Neural progenitor cell (in vitro differentiated cells): ENCODE results near the gene SLC35E1. TPM values are rescaled to one million over a fixed set of nuclear protein-coding genes. Genes with fewer than 3 reads are reported as not detected.

Experiments
- DNase-seq: peaks from one replicate; pipeline ENCODE4 v3.0.0-alpha.2; 2016; ENCODE audit warnings: low spot score
- H2AFZ ChIP-seq: fragments of 200-600 bp; sonication (generic); replicated peaks from 2 replicates; pipeline ENCODE4 v1.6.1; 2016; ENCODE audit warnings: antibody characterized with exemption
- H3F3A ChIP-seq: fragments of 200-600 bp; sonication (generic); 2 replicates; pipeline ENCODE4 v1.6.1; 2016; ENCODE audit warnings: antibody characterized with exemption, low read depth
- H3K27ac ChIP-seq: fragments of 200-600 bp; sonication (generic); 2 replicates; pipeline ENCODE4 v1.5.1; 2016; ENCODE audit warnings: mild to moderate bottlenecking
- H3K27me3 ChIP-seq: fragments of 200-600 bp; sonication (generic); 2 replicates; pipeline ENCODE4 v1.6.1; 2016; ENCODE audit warnings: mild to moderate bottlenecking, moderate library complexity
- H3K36me3 ChIP-seq: fragments of 200-600 bp; sonication (generic); 2 replicates; pipeline ENCODE4 v1.5.1; 2016
- H3K4me1 ChIP-seq: fragments of 200-600 bp; sonication (generic); 2 replicates; pipeline ENCODE4 v1.6.1; 2016; ENCODE audit warnings: mixed run types
- H3K4me2 ChIP-seq: fragments of 200-600 bp; sonication (generic); 2 replicates; pipeline ENCODE4 v1.6.1; 2016
- H3K4me3 ChIP-seq: fragments of 200-600 bp; sonication (generic); 2 replicates; pipeline ENCODE4 v1.5.1; 2016
- H3K79me2 ChIP-seq: fragments of 200-600 bp; sonication (generic); 2 replicates; pipeline ENCODE4 v1.6.1; 2016; ENCODE audit warnings: low read depth
- H3K9ac ChIP-seq: fragments of 200-600 bp; sonication (generic); 2 replicates; pipeline ENCODE4 v1.6.1; 2016
- H3K9me3 ChIP-seq: fragments of 200-600 bp; sonication (generic); 2 replicates; pipeline ENCODE4 v1.5.1; 2016; ENCODE audit warnings: low read depth
- H4K20me1 ChIP-seq: fragments of 200-600 bp; sonication (generic); 2 replicates; pipeline ENCODE4 v1.6.1; 2016; ENCODE audit warnings: low read depth
- H3K27ac Mint-ChIP-seq: 3 replicates; pipeline ENCODE4 v1.8.0; 2021; ENCODE audit warnings: mixed read lengths
- H3K27me3 Mint-ChIP-seq: 2 replicates; pipeline ENCODE4 v1.8.0; 2022; ENCODE audit warnings: low read depth, mild to moderate bottlenecking, inconsistent platforms, moderate library complexity, mixed read lengths; ENCODE audit not compliant: insufficient read depth
- H3K36me3 Mint-ChIP-seq: 3 replicates; pipeline ENCODE4 v1.8.0; 2021; ENCODE audit warnings: mixed read lengths
- H3K4me1 Mint-ChIP-seq: 3 replicates; pipeline ENCODE4 v1.8.0; 2021; ENCODE audit warnings: mixed read lengths
- H3K4me3 Mint-ChIP-seq: 3 replicates; pipeline ENCODE4 v1.8.0; 2021; ENCODE audit warnings: mild to moderate bottlenecking, moderate library complexity, mixed read lengths
- H3K9me3 Mint-ChIP-seq: 3 replicates; pipeline ENCODE4 v1.8.0; 2020; ENCODE audit warnings: mixed read lengths
- CTCF ChIP-seq: fragments of 200-600 bp; sonication (generic); IDR thresholded peaks from 2 replicates; pipeline ENCODE4 v1.5.1; 2017; ENCODE audit warnings: antibody characterized with exemption, mild to moderate bottlenecking
- EZH2 ChIP-seq: fragments of 200-600 bp; sonication (generic); IDR thresholded peaks from 2 replicates; pipeline ENCODE4 v1.6.1; 2017; ENCODE audit warnings: antibody characterized with exemption, mild to moderate bottlenecking, moderate library complexity
- EZH2phosphoT487 ChIP-seq: fragments of 200-600 bp; sonication (generic); IDR thresholded peaks from 2 replicates; pipeline ENCODE4 v1.6.1; 2017; ENCODE audit warnings: antibody characterized with exemption
- total RNA-seq: library from RNA; depleted of rRNA; stranded (reverse); fragments of >200 nt; gene quantifications from 2 replicates; pipeline ENCODE4 v1.2.3, GENCODE V29; 2015; ENCODE audit warnings: low replicate concordance

Gene SLC35E1
- total RNA-seq, 1 donor from 2014 or later, result 16.4 TPM

- Histone ChIP-seq H3K36me3 (no peaks in the 10 kb centered on the region), H3K4me3 (no peak overlapping the region), H3K79me2 (peaks cover 100% of the 10 kb centered on the region), H3K4me2 (no peak overlapping the region), H3F3A (no peaks in the 10 kb centered on the region), H3K27ac (no peak overlapping the region), H4K20me1 (peaks cover 89% of the 10 kb centered on the region), H3K9me3 (no peaks in the 10 kb centered on the region), H3K9ac (peak overlapping the region; percentile 52), H2AFZ (no peak overlapping the region), H3K27me3 (no peaks in the 10 kb centered on the region), H3K4me1 (no peaks in the 10 kb centered on the region)
- Mint-ChIP-seq H3K9me3 (no peaks in the 10 kb centered on the region), H3K4me3 (no peak overlapping the region), H3K4me1 (peaks cover 8% of the 10 kb centered on the region), H3K36me3 (peaks cover 1% of the 10 kb centered on the region), H3K27ac (no peak overlapping the region), H3K27me3 (no peaks in the 10 kb centered on the region)
- no peak for DNase-seq
- TF ChIP-seq EZH2, result no peak
- no peak for TF ChIP-seq EZH2phosphoT487
- TF ChIP-seq CTCF, result no peak
Measured at GRCh38 chr19:16620018-16620417, 47.8 kb upstream of the SLC35E1 start.

- no peak for TF ChIP-seq EZH2phosphoT487
- TF ChIP-seq EZH2, result no peak
- no peak for TF ChIP-seq CTCF
- Histone ChIP-seq H3K36me3 (no peaks in the 10 kb centered on the region), H3F3A (no peaks in the 10 kb centered on the region), H4K20me1 (peaks cover 91% of the 10 kb centered on the region), H3K4me3 (no peak overlapping the region), H3K27me3 (no peaks in the 10 kb centered on the region), H3K4me2 (no peak overlapping the region), H3K4me1 (no peaks in the 10 kb centered on the region), H2AFZ (no peak overlapping the region), H3K27ac (no peak overlapping the region), H3K9me3 (no peaks in the 10 kb centered on the region), H3K79me2 (peaks cover 100% of the 10 kb centered on the region), H3K9ac (no peak overlapping the region)
- Mint-ChIP-seq H3K36me3 (peaks cover 1% of the 10 kb centered on the region), H3K4me3 (no peak overlapping the region), H3K27me3 (no peaks in the 10 kb centered on the region), H3K4me1 (peaks cover 8% of the 10 kb centered on the region), H3K27ac (no peak overlapping the region), H3K9me3 (no peaks in the 10 kb centered on the region)
- DNase-seq, result no peak
Measured at GRCh38 chr19:16619457-16619856, 47.2 kb upstream of the SLC35E1 start.

- Histone ChIP-seq H3K4me2 (no peak overlapping the region), H3K4me1 (no peaks in the 10 kb centered on the region), H3K4me3 (no peak overlapping the region), H2AFZ (no peak overlapping the region), H3K9me3 (no peaks in the 10 kb centered on the region), H3K27me3 (no peaks in the 10 kb centered on the region), H3K9ac (no peak overlapping the region), H4K20me1 (peaks cover 98% of the 10 kb centered on the region), H3K79me2 (peaks cover 99% of the 10 kb centered on the region), H3K27ac (no peak overlapping the region), H3F3A (no peaks in the 10 kb centered on the region), H3K36me3 (no peaks in the 10 kb centered on the region)
- no peak for DNase-seq
- Mint-ChIP-seq H3K27ac (no peak overlapping the region), H3K27me3 (no peaks in the 10 kb centered on the region), H3K9me3 (no peaks in the 10 kb centered on the region), H3K4me1 (peaks cover 8% of the 10 kb centered on the region), H3K4me3 (no peak overlapping the region), H3K36me3 (no peaks in the 10 kb centered on the region)
- TF ChIP-seq CTCF (no peak), EZH2 (no peak), EZH2phosphoT487 (no peak)
Measured at GRCh38 chr19:16618248-16618647, 46.0 kb upstream of the SLC35E1 start.
